ENCODE measurements around the gene KLHDC4. TPM values are rescaled to one million over a fixed set of nuclear protein-coding genes. Genes with fewer than 3 reads are reported as not detected.

Gene KLHDC4
- total and polyA plus RNA-seq, 2 experiments from 2014 or later: 12.8 to 15.6 TPM

- Histone ChIP-seq H3K4me1 (ENCODE audit: insufficient read depth) (no peaks in the 10 kb centered on the region), H3K27me3 (no peaks in the 10 kb centered on the region), H3K4me3 (no peak overlapping the region), H3K36me3 (replicated peaks; ENCODE audit: insufficient read depth, low read depth) (no peaks in the 10 kb centered on the region), H3K9me3 (ENCODE audit: low read depth) (no peaks in the 10 kb centered on the region), H2AFZ (no peak overlapping the region), H3K79me2 (no peaks in the 10 kb centered on the region), H3K27ac (no peak overlapping the region), H3K9me2 (replicated peaks; ENCODE audit: insufficient read depth) (no peaks in the 10 kb centered on the region), H4K20me1 (ENCODE audit: insufficient read depth, poor library complexity, severe bottlenecking) (no peaks in the 10 kb centered on the region), H3K4me2 (no peak overlapping the region)
- TF ChIP-seq EZH2 (IDR thresholded peaks at IDR 0.05; ENCODE audit: borderline replicate concordance) (no peak), EZH2phosphoT487 (IDR thresholded peaks at IDR 0.05; ENCODE audit: low read depth, severe bottlenecking, unreplicated experiment) (no peak)
- TF ChIP-seq, protein P1, sequence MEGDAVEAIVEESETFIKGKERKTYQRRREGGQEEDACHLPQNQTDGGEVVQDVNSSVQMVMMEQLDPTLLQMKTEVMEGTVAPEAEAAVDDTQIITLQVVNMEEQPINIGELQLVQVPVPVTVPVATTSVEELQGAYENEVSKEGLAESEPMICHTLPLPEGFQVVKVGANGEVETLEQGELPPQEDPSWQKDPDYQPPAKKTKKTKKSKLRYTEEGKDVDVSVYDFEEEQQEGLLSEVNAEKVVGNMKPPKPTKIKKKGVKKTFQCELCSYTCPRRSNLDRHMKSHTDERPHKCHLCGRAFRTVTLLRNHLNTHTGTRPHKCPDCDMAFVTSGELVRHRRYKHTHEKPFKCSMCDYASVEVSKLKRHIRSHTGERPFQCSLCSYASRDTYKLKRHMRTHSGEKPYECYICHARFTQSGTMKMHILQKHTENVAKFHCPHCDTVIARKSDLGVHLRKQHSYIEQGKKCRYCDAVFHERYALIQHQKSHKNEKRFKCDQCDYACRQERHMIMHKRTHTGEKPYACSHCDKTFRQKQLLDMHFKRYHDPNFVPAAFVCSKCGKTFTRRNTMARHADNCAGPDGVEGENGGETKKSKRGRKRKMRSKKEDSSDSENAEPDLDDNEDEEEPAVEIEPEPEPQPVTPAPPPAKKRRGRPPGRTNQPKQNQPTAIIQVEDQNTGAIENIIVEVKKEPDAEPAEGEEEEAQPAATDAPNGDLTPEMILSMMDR (IDR thresholded peaks at IDR 0.05; ENCODE audit: poor library complexity): no peak
- WGBS (ENCODE audit: low lambda C conversion rate, missing lambda C conversion rate): 87% methylated on average over 20 of the region's 21 CpGs
- DNase-seq (ENCODE audit: low spot score): no peak
Observed at GRCh38 chr16:87669672-87670071, 96.1 kb downstream of the KLHDC4 start.

- no peaks in the 10 kb centered on the region for H4K20me1 ChIP-seq (ENCODE audit: insufficient read depth, poor library complexity, severe bottlenecking)
- H3K4me2 ChIP-seq: no peak overlapping the region
- H3K27ac ChIP-seq: no peak overlapping the region
- WGBS (ENCODE audit: low lambda C conversion rate, missing lambda C conversion rate): 94% methylated on average over 19 of the region's 19 CpGs
- DNase-seq (ENCODE audit: low spot score): no peak
- no peaks in the 10 kb centered on the region for H3K4me1 ChIP-seq (ENCODE audit: insufficient read depth)
- no peaks in the 10 kb centered on the region for H3K79me2 ChIP-seq
- H3K27me3 ChIP-seq: no peaks in the 10 kb centered on the region
- no peak overlapping the region for H3K4me3 ChIP-seq
- no peaks in the 10 kb centered on the region for H3K9me2 ChIP-seq (replicated peaks; ENCODE audit: insufficient read depth)
- H3K9me3 ChIP-seq (ENCODE audit: low read depth): no peaks in the 10 kb centered on the region
- TF ChIP-seq EZH2phosphoT487 (IDR thresholded peaks at IDR 0.05; ENCODE audit: low read depth, severe bottlenecking, unreplicated experiment) (no peak), EZH2 (IDR thresholded peaks at IDR 0.05; ENCODE audit: borderline replicate concordance) (no peak)
- TF ChIP-seq, protein P1 (IDR thresholded peaks at IDR 0.05; ENCODE audit: poor library complexity): no peak
- no peak overlapping the region for H2AFZ ChIP-seq
- H3K36me3 ChIP-seq (replicated peaks; ENCODE audit: insufficient read depth, low read depth): no peaks in the 10 kb centered on the region
Observed at GRCh38 chr16:87667946-87668345, 97.8 kb downstream of the KLHDC4 start.

DNA sequence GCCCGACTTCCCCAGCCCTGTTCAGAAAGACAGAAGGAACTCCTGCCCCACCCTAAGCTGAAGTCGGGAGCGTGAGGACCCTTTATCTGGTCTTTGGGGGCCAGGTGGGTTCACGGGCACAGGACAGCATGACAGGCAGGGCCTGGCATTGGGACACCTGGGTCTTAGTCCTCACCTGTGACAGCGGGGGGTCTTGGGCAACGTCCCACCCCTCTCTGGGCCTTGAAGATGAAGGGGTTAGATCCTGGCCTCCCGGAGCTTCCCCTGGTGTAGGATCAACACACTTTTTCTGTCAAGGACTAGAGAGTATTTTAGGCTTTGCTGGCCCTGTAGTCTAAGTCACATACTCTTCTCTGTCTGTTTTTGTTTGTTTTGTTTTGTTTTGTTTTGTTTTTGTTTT lies 98.3 kb downstream of the KLHDC4 start:
- no peaks in the 10 kb centered on the region for H4K20me1 ChIP-seq (ENCODE audit: insufficient read depth, poor library complexity, severe bottlenecking)
- H3K27ac ChIP-seq: no peak overlapping the region
- WGBS (ENCODE audit: low lambda C conversion rate, missing lambda C conversion rate): 84% methylated on average over 7 of the region's 7 CpGs
- H3K9me2 ChIP-seq (replicated peaks; ENCODE audit: insufficient read depth): no peaks in the 10 kb centered on the region
- no peaks in the 10 kb centered on the region for H3K4me1 ChIP-seq (ENCODE audit: insufficient read depth)
- H3K4me2 ChIP-seq: no peak overlapping the region
- no peak for DNase-seq (ENCODE audit: low spot score)
- H3K4me3 ChIP-seq: no peak overlapping the region
- H3K9me3 ChIP-seq (ENCODE audit: low read depth): no peaks in the 10 kb centered on the region
- no peaks in the 10 kb centered on the region for H3K36me3 ChIP-seq (replicated peaks; ENCODE audit: insufficient read depth, low read depth)
- no peaks in the 10 kb centered on the region for H3K79me2 ChIP-seq
- TF ChIP-seq, protein P1 (IDR thresholded peaks at IDR 0.05; ENCODE audit: poor library complexity): no peak
- TF ChIP-seq EZH2phosphoT487 (IDR thresholded peaks at IDR 0.05; ENCODE audit: low read depth, severe bottlenecking, unreplicated experiment) (no peak), EZH2 (IDR thresholded peaks at IDR 0.05; ENCODE audit: borderline replicate concordance) (no peak)
- H3K27me3 ChIP-seq: no peaks in the 10 kb centered on the region
- no peak overlapping the region for H2AFZ ChIP-seq

GRCh38 chr16:87666919-87667318 lies 98.9 kb downstream of the KLHDC4 start:
- no peak for TF ChIP-seq EZH2 (IDR thresholded peaks at IDR 0.05; ENCODE audit: borderline replicate concordance)
- TF ChIP-seq, protein P1 (IDR thresholded peaks at IDR 0.05; ENCODE audit: poor library complexity): no peak
- TF ChIP-seq EZH2phosphoT487 (IDR thresholded peaks at IDR 0.05; ENCODE audit: low read depth, severe bottlenecking, unreplicated experiment): no peak
- Histone ChIP-seq H3K4me1 (ENCODE audit: insufficient read depth) (no peaks in the 10 kb centered on the region), H3K79me2 (no peaks in the 10 kb centered on the region), H3K4me3 (no peak overlapping the region), H3K36me3 (replicated peaks; ENCODE audit: insufficient read depth, low read depth) (no peaks in the 10 kb centered on the region), H3K4me2 (no peak overlapping the region), H3K27ac (no peak overlapping the region), H3K9me2 (replicated peaks; ENCODE audit: insufficient read depth) (no peaks in the 10 kb centered on the region), H2AFZ (no peak overlapping the region), H3K9me3 (ENCODE audit: low read depth) (no peaks in the 10 kb centered on the region), H4K20me1 (ENCODE audit: insufficient read depth, poor library complexity, severe bottlenecking) (no peaks in the 10 kb centered on the region), H3K27me3 (no peaks in the 10 kb centered on the region)
- 89% methylated on average over 16 of the region's 16 CpGs for WGBS (ENCODE audit: low lambda C conversion rate, missing lambda C conversion rate)
- no peak for DNase-seq (ENCODE audit: low spot score)

All from hepatocyte (in vitro differentiated cells).